Neural cell (in vitro differentiated cells): ENCODE data around the gene MSX2.
A peak's percentile ranks its signal among the peaks of the same experiment; 100 is the strongest.

Experiments
- EP300 ChIP-seq: fragments of 450-650 bp; conservative IDR thresholded peaks from 2 replicates; pipeline ENCODE4 v1.6.1; 2014; ENCODE audit warnings: antibody characterized with exemption, mild to moderate bottlenecking, moderate library complexity; ENCODE audit not compliant: poor library complexity, severe bottlenecking
- MXI1 ChIP-seq: fragments of 450-650 bp; conservative IDR thresholded peaks from 2 replicates; pipeline ENCODE4 v1.6.1; 2014; ENCODE audit warnings: antibody characterized with exemption, mild to moderate bottlenecking; ENCODE audit not compliant: poor library complexity, severe bottlenecking
- POLR2AphosphoS5 ChIP-seq: IDR thresholded peaks from 2 replicates; pipeline ENCODE4 v1.6.1; 2012
- SMC3 ChIP-seq: fragments of 450-650 bp; conservative IDR thresholded peaks from 2 replicates; pipeline ENCODE4 v1.6.1; 2014; ENCODE audit warnings: antibody characterized with exemption, mild to moderate bottlenecking, moderate library complexity; ENCODE audit not compliant: poor library complexity
- TAF1 ChIP-seq: IDR thresholded peaks from 2 replicates; pipeline ENCODE4 v1.6.1; 2012; ENCODE audit warnings: low read depth
- TF ChIP-seq, protein P1 (sequence below): fragments of 450-650 bp; IDR thresholded peaks from 2 replicates; pipeline ENCODE4 v1.5.1; 2014; ENCODE audit warnings: antibody characterized with exemption, mild to moderate bottlenecking, moderate library complexity; ENCODE audit not compliant: poor library complexity, severe bottlenecking
- TF ChIP-seq, protein P2 (sequence below): IDR thresholded peaks from 2 replicates; pipeline ENCODE4 v1.6.1; 2012; ENCODE audit warnings: borderline replicate concordance

DNA sequence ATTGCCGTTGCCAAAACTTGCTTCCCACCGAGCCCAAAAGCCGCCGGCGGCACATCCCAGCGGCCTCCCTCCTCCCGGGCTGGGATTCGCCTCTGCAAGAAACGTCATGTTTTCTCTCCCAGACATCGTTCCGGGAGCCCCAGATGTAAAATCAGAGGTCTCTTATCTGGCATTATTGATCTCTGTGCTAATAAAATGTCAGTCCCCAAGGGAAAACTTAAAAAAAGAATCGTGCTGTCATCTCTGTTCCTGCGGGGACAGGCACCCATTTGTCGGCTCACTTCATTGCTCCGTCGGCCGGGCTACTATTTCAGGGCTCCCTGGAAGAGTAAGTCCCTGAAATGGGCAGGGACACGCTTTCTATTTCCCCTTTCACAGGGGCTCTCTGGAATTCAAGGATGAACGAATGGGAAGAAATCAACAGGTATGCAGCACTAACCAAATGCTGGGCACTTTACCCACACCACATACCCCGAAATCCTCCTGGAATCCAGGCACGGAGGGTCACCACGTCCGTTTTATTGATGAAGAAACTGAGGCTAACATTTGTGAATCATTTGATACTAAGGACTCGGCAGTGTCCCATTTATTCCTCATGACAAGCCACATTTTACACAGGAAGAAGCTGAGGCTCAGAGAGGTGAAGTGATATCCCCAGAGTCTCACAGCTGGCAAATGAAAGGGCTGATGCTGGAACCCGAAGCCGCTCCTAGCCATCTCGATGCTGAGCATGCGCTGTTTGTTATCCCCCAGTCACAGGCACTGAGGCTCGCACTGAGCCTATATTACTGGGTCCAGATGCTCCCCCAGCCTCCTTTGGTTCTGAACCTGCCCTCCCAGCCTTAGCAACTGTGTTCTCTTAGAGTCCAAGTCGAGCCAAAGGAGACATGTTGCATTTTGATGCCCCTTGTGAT is 35.7 kb upstream of the MSX2 start:
- TF ChIP-seq TAF1: no peak
- TF ChIP-seq, protein P1, sequence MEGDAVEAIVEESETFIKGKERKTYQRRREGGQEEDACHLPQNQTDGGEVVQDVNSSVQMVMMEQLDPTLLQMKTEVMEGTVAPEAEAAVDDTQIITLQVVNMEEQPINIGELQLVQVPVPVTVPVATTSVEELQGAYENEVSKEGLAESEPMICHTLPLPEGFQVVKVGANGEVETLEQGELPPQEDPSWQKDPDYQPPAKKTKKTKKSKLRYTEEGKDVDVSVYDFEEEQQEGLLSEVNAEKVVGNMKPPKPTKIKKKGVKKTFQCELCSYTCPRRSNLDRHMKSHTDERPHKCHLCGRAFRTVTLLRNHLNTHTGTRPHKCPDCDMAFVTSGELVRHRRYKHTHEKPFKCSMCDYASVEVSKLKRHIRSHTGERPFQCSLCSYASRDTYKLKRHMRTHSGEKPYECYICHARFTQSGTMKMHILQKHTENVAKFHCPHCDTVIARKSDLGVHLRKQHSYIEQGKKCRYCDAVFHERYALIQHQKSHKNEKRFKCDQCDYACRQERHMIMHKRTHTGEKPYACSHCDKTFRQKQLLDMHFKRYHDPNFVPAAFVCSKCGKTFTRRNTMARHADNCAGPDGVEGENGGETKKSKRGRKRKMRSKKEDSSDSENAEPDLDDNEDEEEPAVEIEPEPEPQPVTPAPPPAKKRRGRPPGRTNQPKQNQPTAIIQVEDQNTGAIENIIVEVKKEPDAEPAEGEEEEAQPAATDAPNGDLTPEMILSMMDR: no peak
- TF ChIP-seq EP300: no peak
- TF ChIP-seq POLR2AphosphoS5: peak; percentile 55
- TF ChIP-seq MXI1: no peak
- TF ChIP-seq, protein P2, sequence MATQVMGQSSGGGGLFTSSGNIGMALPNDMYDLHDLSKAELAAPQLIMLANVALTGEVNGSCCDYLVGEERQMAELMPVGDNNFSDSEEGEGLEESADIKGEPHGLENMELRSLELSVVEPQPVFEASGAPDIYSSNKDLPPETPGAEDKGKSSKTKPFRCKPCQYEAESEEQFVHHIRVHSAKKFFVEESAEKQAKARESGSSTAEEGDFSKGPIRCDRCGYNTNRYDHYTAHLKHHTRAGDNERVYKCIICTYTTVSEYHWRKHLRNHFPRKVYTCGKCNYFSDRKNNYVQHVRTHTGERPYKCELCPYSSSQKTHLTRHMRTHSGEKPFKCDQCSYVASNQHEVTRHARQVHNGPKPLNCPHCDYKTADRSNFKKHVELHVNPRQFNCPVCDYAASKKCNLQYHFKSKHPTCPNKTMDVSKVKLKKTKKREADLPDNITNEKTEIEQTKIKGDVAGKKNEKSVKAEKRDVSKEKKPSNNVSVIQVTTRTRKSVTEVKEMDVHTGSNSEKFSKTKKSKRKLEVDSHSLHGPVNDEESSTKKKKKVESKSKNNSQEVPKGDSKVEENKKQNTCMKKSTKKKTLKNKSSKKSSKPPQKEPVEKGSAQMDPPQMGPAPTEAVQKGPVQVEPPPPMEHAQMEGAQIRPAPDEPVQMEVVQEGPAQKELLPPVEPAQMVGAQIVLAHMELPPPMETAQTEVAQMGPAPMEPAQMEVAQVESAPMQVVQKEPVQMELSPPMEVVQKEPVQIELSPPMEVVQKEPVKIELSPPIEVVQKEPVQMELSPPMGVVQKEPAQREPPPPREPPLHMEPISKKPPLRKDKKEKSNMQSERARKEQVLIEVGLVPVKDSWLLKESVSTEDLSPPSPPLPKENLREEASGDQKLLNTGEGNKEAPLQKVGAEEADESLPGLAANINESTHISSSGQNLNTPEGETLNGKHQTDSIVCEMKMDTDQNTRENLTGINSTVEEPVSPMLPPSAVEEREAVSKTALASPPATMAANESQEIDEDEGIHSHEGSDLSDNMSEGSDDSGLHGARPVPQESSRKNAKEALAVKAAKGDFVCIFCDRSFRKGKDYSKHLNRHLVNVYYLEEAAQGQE: no peak
- no peak for TF ChIP-seq SMC3
